GM18951 (cell line): ENCODE measurements around the gene TOX2.

Experiments
- POLR2A ChIP-seq: IDR thresholded peaks from 4 replicates; pipeline ENCODE4 v1.6.1; 2011; ENCODE audit warnings: mild to moderate bottlenecking; ENCODE audit not compliant: insufficient read length, insufficient read depth; ENCODE audit errors: extremely low read depth
- in situ Hi-C: fragments of 300-500 bp; cut with MboI; formaldehyde crosslinking; loops from one replicate; pipeline ENCODE4 v1.12.0; 2022; ENCODE audit warnings: low sequenced_read_pairs, mixed read lengths, inconsistent platforms; ENCODE audit not compliant: unreplicated experiment

The TOX2 gene

GRCh38 chr20:43909211-43909610 is 5.4 kb upstream of the TOX2 start:
- TF ChIP-seq POLR2A: no peak
- in situ Hi-C loops: no loop called here

DNA sequence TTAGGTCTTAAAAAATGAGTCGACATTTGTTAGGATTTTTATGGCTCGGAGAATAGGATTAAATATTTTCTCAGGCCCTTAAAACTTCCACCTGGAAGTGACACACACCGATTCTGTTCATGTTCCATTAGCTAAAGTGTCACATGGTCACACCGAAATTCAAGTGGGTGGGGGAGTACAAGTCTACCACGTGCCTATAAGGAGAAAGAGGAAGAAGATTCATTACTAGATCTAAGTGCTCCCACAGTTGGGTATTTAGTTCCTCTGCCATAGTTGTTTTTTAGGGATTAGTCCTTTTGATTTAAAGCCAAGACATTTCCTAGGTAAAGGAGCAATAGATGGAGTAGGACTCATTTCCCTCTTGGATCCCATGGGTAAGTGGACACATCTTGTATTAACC is 4.9 kb upstream of the TOX2 start:
- TF ChIP-seq POLR2A: no peak
- in situ Hi-C loops: no loop called here

- in situ Hi-C loops: no loop called here
- no peak for TF ChIP-seq POLR2A
Measured at GRCh38 chr20:43910564-43910963, 4.1 kb upstream of the TOX2 start.

- in situ Hi-C loops: no loop called here
- no peak for TF ChIP-seq POLR2A
Measured at GRCh38 chr20:43911066-43911465, 3.6 kb upstream of the TOX2 start.

DNA sequence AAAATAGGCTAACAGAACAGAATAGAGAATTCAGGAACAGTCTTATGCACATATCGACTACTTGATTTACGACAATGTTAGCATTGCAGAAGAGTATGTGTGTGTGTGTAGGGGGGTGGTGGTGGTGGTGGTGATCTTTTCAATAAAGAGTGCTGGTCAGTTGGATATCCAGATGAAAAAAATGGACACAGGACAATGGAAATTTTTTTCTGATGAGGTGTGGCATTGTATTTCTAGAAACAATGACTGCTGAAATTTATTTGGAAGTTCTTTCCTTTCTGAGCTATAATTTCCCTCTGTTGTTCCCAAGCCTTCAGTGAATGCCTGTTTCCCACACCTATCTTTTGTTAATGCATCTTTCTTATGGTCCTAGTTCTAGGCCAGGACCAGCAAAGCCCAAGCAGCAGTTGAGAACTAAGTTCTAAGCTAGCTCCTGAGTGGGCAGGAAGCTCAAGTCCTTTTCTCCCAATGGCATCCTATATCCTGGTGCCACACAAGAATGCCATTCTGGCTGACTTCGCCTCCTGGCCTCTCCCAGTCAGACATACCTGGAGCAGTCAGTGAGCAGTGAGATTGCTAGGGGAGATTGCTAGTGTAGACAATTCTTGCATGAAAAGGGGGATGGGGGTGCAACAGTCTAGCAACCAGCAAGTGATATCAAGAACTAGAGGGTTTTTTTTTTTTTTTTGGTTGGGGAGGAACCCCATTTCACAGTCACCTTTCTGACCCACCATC is 1.2 kb upstream of the TOX2 start:
- TF ChIP-seq POLR2A: no peak
- in situ Hi-C loops: no loop called here

DNA sequence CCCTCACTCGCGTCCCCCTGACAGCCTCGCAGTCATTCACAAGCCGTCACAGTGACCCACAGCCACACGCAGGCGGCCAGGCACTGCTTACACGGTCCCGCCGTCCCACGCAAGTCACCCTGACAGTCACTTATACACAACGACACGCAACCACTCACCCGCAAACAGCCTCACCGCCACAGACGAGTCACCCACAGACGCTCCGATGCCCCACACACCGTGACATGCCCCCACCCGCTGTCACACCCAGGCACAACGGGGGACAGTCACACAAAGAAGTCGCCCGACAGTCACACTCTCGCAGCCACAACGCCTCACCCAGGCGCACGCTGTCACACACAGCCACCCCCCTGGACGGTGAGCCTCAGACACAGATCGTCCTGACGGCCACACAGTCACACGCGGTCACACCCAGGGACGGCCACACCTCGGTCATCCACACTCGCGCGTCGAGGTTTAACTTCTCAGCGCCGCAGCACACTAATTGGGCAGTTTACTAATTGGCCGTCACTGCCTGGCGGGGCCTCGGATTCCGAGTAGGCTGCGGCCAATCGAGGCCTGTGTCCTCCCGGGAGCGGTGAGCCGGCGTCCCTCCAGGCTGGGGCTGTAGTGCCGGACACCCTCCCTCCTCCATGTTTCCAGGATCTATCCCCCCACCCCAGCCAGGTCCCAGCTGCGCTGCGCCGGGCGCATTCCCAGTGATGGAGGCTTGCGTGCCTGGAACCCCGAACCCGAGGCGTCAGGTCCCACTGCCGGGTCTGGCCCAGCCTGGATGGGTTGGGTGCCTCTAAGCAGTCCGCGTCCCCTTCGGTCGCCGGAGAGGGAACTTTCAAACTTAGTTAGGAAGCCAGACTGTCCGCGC is 790 bp downstream of the TOX2 start:
- in situ Hi-C loops: no loop called here

GRCh38 chr20:43916073-43916880 is 1.6 kb downstream of the TOX2 start:
- TF ChIP-seq POLR2A: no peak
- in situ Hi-C loops: no loop called here

More for the DNA sequence above, 790 bp downstream of the TOX2 start:
- no peak for TF ChIP-seq POLR2A

GRCh38 chr20:43916881-43917371 is 2.3 kb downstream of the TOX2 start:
- in situ Hi-C loops: no loop called here
- no peak for TF ChIP-seq POLR2A

DNA sequence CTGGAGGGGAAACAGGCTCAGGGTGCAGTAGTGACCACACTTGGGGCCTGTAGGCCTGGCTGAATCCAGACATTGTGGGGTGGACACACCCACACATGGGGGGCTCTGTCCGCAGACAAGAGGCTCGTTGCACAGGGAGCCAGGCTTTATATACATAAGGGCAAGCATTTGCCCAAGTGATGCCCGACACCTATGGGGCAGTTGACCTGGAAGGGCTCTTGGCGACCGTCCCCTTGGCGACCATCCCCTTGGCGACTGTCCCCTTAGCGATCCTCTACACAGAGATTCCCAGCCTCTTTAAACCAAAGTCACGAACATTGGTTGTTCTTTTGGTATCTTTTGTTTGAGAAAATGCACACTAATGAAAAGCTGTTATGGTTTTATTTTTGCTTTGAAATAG is 2.7 kb downstream of the TOX2 start:
- in situ Hi-C loops: no loop called here
- TF ChIP-seq POLR2A: no peak

DNA sequence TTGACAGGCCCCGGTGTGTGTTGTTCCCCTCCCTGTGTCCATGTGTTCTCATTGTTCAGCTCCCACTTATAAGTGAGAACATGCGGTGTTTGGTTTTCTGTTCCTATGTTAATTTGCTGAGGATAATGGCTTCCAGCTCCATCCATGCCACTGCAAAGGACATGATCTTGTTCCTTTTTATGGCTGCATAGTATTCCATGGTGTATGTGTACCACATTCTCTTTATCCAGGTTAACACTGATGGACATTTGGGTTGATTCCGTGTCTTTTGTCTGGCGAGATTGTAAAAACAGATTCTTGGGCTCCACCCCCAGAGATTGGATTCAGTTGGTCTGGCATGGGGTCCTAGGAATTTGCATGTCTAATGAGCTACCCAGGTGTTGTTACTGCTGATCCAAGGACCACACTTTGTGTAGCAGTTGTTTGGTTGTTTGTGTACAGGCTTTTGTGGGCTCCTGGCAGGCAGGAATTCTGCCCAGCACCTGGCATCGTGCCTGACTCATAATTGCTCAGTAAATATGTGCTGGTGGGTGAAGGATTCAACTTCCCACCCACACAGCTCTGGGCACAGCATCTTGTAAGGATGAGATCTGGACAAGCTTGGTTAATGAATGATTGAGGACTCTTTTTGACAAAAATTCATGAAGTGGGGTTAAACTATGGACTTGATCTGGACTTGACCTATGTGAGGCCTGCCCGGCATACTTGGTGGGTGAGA is 5.2 kb downstream of the TOX2 start:
- TF ChIP-seq POLR2A: no peak
- in situ Hi-C loops: no loop called here

- TF ChIP-seq POLR2A: no peak
- in situ Hi-C loops: no loop called here
Measured at GRCh38 chr20:43920797-43921196, 6.1 kb downstream of the TOX2 start.

GRCh38 chr20:43921227-43921780 is 6.7 kb downstream of the TOX2 start:
- in situ Hi-C loops: no loop called here
- no peak for TF ChIP-seq POLR2A

- TF ChIP-seq POLR2A: no peak
- in situ Hi-C loops: no loop called here
Measured at GRCh38 chr20:43922614-43923013, 8.0 kb downstream of the TOX2 start.

- in situ Hi-C loops: no loop called here
- TF ChIP-seq POLR2A: no peak
Measured at GRCh38 chr20:43923322-43923721, 8.7 kb downstream of the TOX2 start.
